GM12873 (cell line): Measurements from ENCODE around the gene ROCK1.

Experiments used
- CTCF ChIP-seq: IDR thresholded peaks from 2 replicates; pipeline ENCODE4 v1.5.1; 2012; ENCODE audit warnings: low read depth, mild to moderate bottlenecking, moderate library complexity, low read length, control low read depth; ENCODE audit not compliant: insufficient read depth; ENCODE audit errors: missing control alignments

ROCK1 gene

GRCh38 chr18:21004726-21005125 lies 106.9 kb downstream of the ROCK1 start:
- TF ChIP-seq CTCF, result no peak

- no peak for TF ChIP-seq CTCF
Observed at GRCh38 chr18:21000667-21001066, 110.9 kb downstream of the ROCK1 start.

GRCh38 chr18:20997371-20997770 lies 114.2 kb downstream of the ROCK1 start:
- TF ChIP-seq CTCF, result no peak

DNA sequence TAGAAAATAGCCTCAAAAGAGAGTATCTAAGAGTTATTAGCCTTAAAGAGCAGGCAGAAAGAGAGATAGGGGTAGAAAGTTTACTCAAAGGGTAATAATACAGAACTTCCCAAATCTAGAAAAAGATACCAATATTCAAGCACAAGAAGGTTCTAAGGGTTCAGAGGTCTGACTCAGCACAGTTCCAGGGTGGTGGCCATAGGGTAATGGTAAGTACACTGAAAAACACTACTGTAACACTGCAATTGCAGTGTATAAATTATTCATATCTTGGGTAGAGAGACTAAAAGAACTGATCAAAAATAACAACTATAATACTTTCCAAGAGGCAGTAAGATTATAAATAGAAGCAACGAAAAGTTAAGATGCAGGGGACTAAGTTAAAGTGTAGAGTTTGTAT lies 115.2 kb downstream of the ROCK1 start:
- no peak for TF ChIP-seq CTCF

GRCh38 chr18:20988726-20989125 lies 122.9 kb downstream of the ROCK1 start:
- TF ChIP-seq CTCF, result no peak

GRCh38 chr18:20975077-20975476 lies 136.5 kb downstream of the ROCK1 start:
- no peak for TF ChIP-seq CTCF

DNA sequence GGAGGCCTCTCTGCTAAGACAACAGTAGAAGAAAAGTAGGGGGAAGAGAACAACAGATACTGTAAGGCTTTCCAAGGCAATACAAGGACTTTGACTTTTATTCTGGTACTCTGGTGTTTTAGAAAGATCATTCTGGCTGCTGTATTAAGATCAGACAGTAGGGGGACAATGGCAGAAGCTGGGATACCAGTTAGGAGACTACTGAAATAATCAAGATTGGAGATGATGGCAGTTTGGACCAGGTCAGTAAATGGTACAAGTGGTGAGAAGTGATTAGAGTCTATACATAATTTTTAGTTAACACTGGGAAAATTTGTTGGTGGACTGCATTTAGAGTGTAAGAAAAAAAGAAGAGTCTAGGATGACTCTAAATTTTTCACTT lies 139.7 kb downstream of the ROCK1 start:
- peak; percentile 54 for TF ChIP-seq CTCF
